DMS 273 treated with DMSO at 0.1 percent for 48 hours (cell line): Measurements from ENCODE around the gene KRT28.

Experiments
- DNase-seq: peaks from one replicate; lab custom pipeline; 2025; lab: John Stamatoyannopoulos, UW

KRT28 gene

DNA sequence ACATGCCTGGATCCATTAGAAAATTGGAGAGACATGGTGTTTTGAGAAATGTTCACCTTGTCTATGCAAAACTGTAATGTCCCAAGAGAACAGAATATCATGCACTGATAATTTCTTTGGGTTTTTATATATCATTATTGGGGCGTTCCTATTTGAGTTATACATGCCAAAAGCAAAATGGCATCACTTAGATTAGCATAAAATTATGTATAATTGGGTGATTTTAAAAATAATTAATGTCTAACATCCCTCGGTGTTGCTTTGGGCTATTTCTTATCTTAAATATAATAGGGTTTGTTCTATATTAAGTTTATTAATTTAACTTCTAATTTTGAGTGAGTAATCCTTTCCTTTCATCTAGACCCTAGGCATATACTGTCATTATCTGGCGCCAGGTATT, at the start of gene KRT28:
TSS of gene KRT28 (minus strand) at position 101 of the 400 bp plus-strand sequence. CDS start at position 35, 66 bp downstream.
- no peak for DNase-seq

DNA sequence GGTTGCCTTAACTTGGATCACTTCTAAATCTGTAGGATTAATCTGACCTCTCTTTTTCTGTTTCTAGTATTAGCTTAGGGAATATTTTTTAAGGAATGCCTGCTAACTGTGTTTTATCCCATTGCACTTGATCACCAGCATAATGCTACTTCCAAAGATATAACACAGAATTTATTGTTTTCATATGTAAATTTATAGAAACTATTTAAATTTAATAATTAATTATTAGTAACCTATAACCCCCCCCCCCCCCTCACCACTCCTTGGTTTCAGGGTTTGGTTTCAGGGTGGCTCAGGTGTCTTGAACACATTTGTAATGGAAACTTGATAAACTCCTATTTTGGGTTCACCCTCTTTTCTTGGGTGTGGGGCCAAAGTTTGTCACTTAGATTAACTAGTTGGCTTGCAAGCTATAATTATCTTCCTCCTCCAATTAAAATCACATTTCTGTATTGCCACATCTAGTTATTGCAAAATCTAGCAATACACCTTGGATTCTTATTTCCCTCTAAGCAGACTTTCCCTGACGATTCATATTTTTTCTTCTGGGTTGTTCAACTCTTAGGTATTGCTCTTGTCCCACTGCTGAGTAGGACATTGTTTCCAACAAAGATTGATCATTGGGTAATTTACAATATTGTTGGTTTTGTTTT, 49.0 kb upstream of the KRT28 start:
- DNase-seq = no peak

DNA sequence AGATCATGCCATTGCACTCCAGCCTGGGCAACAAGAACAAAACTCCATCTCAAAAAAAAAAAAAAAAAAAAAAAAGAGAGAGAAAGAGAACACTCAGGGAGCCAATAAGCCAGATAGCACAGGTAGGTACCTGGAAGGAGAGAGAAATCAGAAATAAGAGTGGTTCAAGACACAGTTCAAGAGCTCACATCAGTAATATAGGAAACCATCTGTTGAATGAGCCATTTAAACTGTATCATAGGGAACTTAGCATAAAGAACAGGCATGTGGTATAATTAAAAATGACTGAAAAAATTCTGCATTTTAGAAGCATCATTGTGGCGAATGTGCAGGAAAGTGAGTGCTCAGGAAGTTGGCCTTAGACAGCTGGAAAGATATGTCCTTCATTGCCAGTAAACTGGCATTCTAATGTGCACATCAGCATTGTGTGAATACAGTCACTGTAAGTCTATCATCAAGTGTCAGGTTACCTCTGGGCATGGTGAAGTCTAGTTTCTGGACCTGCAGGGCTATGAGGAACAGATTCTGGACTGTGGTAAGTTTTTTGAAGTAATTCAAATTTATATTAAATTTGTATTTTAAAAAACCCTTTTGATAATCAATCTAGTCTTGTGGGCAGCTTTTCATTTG, 46.9 kb upstream of the KRT28 start:
- DNase-seq = no peak

GRCh38 chr17:40844671-40845107, 44.9 kb upstream of the KRT28 start:
- no peak for DNase-seq

GRCh38 chr17:40843242-40843641, 43.5 kb upstream of the KRT28 start:
- DNase-seq = no peak

- no peak for DNase-seq
Observed at GRCh38 chr17:40841246-40841645, 41.5 kb upstream of the KRT28 start.

DNA sequence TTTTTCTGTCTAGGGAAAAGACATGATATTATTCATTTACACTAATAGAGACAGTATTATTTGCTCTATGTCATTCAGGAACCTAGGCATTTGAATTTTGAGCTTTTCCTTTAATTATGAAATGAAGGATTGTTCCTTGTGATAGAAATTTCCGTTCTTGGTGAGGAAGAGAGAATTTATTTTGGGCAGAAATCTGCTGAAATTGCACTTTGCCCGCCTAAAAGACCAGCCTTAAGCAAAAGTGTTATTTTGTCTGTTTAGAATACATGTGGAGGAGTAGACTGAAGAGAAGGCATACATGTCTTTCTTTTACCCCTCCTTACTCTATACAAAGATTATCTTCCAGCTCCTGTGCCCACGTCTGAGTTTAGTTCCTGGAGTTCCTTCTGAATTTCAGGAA, 39.4 kb upstream of the KRT28 start:
- no peak for DNase-seq

- DNase-seq = no peak
Observed at GRCh38 chr17:40836020-40836419, 36.3 kb upstream of the KRT28 start.

DNA sequence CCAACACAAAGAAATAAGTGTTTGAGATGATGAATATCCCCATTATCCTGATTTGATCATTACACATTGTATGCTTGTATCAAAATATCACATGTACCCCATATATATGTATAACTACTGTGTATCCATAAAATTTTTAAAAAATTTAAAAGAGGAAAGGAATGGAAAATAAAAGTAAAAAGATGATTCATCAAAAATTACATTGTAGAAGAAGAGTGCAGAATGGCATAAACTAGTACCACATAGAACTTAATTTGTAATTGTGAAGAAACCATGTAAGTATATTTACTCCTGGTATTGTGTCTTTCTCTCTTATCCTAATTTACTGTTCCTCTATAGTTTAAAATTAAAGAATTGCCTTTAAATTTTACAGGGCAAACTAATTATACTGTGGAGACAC, 34.1 kb upstream of the KRT28 start:
- no peak for DNase-seq

GRCh38 chr17:40832840-40833239, 33.1 kb upstream of the KRT28 start:
- no peak for DNase-seq

DNA sequence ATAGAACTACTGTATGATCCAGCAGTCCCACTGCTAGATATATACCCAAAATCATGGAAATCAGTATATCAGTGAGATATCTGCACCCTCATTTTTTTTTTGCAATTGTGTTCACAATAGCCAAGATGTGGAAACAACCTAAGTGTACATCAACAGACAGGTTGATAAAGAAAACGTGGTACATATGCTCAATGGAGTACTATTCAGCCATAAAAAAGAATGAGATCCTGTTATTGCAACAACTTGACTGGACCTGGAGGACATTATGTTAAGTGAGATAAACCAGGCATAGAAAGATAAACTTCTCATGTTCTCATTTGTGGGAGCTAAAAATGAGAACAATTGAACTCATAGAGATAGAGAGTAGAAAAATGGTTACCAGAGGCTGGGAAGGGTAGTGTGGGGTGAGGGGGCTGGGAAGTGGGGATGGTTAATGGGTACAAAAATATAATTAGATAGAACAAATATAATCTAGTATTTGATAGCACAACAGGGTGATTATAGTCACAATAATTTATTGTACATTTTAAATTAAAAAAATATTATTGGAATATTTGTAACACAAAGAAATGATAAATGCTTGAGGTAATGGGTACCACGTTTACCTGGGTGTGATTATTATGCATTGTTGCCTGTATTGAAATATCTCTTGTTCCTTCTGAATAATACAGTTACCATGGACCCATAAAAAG, 30.5 kb upstream of the KRT28 start:
- no peak for DNase-seq

DNA sequence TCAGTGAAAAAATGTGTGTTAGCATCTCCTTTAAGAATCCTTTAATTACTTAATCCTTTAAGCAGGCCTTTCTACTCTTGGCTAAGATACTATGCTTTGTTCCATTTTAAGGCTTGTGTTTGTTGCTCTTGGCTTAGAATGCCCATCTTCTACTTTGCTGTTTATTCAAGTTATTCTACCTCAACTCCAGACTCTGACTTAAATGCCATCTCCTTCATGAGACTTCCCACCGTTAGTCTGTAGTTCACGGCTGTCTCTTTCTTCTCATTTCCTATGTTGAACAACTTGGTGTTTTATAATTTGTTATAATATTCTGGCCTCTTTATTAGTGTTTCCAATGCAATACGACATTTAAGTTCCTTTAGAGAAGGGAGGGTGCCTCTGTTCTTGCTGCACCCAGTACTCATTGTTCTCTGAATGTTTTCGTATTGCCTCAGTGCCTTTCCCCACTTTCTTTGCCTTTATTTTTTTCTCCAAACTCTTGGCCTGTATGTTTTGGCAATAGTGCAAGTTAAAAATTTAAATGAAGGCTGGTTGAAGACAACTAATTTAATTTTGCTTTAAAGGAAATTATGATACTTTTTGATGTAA, 28.8 kb upstream of the KRT28 start:
- no peak for DNase-seq

DNA sequence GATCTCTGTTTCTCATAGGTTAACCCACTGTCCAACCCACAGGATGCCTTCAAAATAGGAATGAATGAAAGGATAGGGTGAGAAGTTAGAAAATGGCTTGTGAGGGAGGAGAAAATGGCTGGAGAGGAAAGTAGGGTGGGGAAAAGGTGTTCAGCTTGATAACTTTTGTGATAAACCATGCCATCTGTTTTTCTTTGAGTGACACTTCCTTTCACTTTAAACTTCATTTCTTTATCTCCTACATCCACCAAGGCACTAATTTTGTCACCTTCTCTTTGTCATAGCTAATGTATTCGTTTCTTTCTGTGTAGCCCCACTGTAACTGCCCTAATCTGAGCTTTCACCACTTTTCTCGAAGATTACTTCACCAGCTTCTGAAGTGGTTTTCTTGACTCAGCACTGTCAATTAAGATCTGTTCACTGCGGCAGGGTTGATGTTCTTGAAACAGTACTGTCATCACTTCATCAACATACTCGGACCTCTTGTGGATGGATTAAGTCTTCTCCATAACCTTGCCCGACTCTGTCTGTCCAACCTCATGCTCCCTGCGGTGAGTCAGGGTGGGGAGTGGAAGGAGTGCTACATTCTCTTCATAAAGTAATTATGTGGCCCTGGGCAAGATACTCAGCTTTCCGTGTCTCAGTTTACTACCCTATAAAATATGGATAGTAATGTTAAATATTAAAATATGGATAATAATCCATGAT, 28.1 kb upstream of the KRT28 start:
- DNase-seq = no peak

- DNase-seq = no peak
Observed at GRCh38 chr17:40825599-40825998, 25.8 kb upstream of the KRT28 start.

- no peak for DNase-seq
Observed at GRCh38 chr17:40824015-40824832, 24.5 kb upstream of the KRT28 start.

- DNase-seq = no peak
Observed at GRCh38 chr17:40822132-40822812, 22.5 kb upstream of the KRT28 start, which contains the start of gene KRT10. Gene KRT10 (minus strand): TSS chr17:40822614. CDS start chr17:40822585, 29 bp downstream.

DNA sequence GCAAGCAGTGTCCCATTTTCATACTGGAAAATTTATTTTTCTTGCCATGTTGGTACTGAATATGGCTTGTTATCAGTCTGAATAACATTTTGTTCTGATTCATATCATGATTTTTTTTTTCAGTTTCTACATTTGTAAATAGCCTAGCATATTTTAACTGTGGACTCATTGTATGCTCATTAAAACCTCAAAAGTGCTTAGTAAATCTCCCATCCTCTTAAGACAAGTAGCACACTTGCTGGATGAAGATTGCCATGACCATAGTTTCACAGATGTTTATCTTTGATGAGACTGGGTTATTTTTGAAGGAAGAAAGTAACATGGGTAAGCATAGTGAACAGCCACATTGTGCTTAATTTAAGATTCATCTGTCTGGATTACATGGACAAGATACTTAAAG, 21.8 kb upstream of the KRT28 start:
- no peak for DNase-seq

DNA sequence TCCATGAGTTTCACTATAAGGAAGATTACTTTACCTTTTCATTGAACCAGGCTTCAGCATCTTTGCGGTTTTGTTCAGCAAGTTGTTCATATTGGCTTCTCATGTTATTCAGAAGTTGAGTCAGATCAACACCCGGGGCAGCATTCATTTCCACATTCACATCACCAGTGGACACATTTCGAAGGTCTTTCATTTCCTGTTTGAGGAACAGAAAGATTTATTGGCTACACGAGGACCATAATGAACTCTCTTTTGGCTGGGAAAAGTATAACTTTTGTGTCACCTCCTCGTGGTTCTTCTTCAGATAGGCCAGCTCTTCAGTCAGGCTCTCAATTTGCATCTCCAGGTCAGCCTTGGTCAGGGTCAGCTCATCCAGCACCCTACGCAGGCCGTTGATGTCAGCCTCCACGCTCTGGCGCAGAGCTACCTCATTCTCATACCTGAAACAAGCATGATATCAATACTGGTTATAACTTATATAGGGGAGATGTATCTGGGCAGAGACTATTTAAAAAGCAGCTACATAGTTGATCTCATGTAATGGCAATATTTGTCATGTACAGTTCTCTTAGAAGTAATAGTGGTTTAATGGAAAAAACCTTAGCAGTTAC, 20.6 kb upstream of the KRT28 start:
- no peak for DNase-seq

- no peak for DNase-seq
Observed at GRCh38 chr17:40819528-40820125, 19.9 kb upstream of the KRT28 start.
